ENCODE data around the gene ZNF573. TPM values are rescaled to one million over a fixed set of nuclear protein-coding genes. Genes with fewer than 3 reads are reported as not detected.
"Not testable (repeated sequence)": the region's sequence is repeated elsewhere in the genome, so short reads cannot be mapped to it uniquely, and the experiment has no call there.

The ZNF573 gene
- 13.8 TPM for polyA plus RNA-seq (ENCODE audit: insufficient read length)

GRCh38 chr19:37779127-37780005, at the start of gene ZNF573:
Gene ZNF573 (minus strand): TSS chr19:37779586. CDS start chr19:37773729, 5,857 bp downstream.
- DNase-seq (ENCODE audit: low read depth) = peak; percentile 86

- no peak for DNase-seq (ENCODE audit: low read depth)
Observed at GRCh38 chr19:37817180-37817981, 38.0 kb upstream of the ZNF573 start.

- DNase-seq (ENCODE audit: low read depth) = not testable (repeated sequence)
Observed at GRCh38 chr19:37815611-37816010, 36.2 kb upstream of the ZNF573 start.

GRCh38 chr19:37813340-37813739, 34.0 kb upstream of the ZNF573 start:
- DNase-seq (ENCODE audit: low read depth) = no peak

GRCh38 chr19:37809366-37809765, 30.0 kb upstream of the ZNF573 start:
- DNase-seq (ENCODE audit: low read depth) = no peak

GRCh38 chr19:37803249-37803840, 24.0 kb upstream of the ZNF573 start:
- DNase-seq (ENCODE audit: low read depth) = no peak

- DNase-seq (ENCODE audit: low read depth) = no peak
Observed at GRCh38 chr19:37790244-37790925, 11.0 kb upstream of the ZNF573 start.

GRCh38 chr19:37778613-37779126, 716 bp downstream of the ZNF573 start:
- no peak for DNase-seq (ENCODE audit: low read depth)

- DNase-seq (ENCODE audit: low read depth) = no peak
Observed at GRCh38 chr19:37770985-37771384, 8.4 kb downstream of the ZNF573 start.

GRCh38 chr19:37763488-37763887, 15.9 kb downstream of the ZNF573 start:
- no peak for DNase-seq (ENCODE audit: low read depth)

GRCh38 chr19:37757683-37758082, 21.7 kb downstream of the ZNF573 start:
- DNase-seq (ENCODE audit: low read depth) = not testable (repeated sequence)

GRCh38 chr19:37738371-37738770, 41.0 kb downstream of the ZNF573 start:
- no peak for DNase-seq (ENCODE audit: low read depth)

GRCh38 chr19:37725181-37725580, 54.2 kb downstream of the ZNF573 start:
- no peak for DNase-seq (ENCODE audit: low read depth)

- no peak for DNase-seq (ENCODE audit: low read depth)
Observed at GRCh38 chr19:37719927-37720265, 59.5 kb downstream of the ZNF573 start.

GRCh38 chr19:37719111-37719926, 60.1 kb downstream of the ZNF573 start, which contains the start of gene ZNF607:
Gene ZNF607 (minus strand): TSS chr19:37719761. CDS start chr19:37711618, 8,143 bp downstream.
- peak; percentile 83 for DNase-seq (ENCODE audit: low read depth)

GRCh38 chr19:37718304-37718703, 61.1 kb downstream of the ZNF573 start:
- no peak for DNase-seq (ENCODE audit: low read depth)

- no peak for DNase-seq (ENCODE audit: low read depth)
Observed at GRCh38 chr19:37716140-37716539, 63.2 kb downstream of the ZNF573 start.

GRCh38 chr19:37706052-37706605, 73.3 kb downstream of the ZNF573 start:
- DNase-seq (ENCODE audit: low read depth) = no peak

GRCh38 chr19:37699057-37699456, 80.3 kb downstream of the ZNF573 start:
- DNase-seq (ENCODE audit: low read depth) = no peak

- DNase-seq (ENCODE audit: low read depth) = no peak
Observed at GRCh38 chr19:37698216-37698615, 81.2 kb downstream of the ZNF573 start.
